NCI-H1417 treated with DMSO at 0.1 percent for 48 hours (cell line): ENCODE results near the gene TSPEAR.

Experiments
- DNase-seq: peaks from one replicate; lab custom pipeline; 2025; lab: John Stamatoyannopoulos, UW

The TSPEAR gene

DNA sequence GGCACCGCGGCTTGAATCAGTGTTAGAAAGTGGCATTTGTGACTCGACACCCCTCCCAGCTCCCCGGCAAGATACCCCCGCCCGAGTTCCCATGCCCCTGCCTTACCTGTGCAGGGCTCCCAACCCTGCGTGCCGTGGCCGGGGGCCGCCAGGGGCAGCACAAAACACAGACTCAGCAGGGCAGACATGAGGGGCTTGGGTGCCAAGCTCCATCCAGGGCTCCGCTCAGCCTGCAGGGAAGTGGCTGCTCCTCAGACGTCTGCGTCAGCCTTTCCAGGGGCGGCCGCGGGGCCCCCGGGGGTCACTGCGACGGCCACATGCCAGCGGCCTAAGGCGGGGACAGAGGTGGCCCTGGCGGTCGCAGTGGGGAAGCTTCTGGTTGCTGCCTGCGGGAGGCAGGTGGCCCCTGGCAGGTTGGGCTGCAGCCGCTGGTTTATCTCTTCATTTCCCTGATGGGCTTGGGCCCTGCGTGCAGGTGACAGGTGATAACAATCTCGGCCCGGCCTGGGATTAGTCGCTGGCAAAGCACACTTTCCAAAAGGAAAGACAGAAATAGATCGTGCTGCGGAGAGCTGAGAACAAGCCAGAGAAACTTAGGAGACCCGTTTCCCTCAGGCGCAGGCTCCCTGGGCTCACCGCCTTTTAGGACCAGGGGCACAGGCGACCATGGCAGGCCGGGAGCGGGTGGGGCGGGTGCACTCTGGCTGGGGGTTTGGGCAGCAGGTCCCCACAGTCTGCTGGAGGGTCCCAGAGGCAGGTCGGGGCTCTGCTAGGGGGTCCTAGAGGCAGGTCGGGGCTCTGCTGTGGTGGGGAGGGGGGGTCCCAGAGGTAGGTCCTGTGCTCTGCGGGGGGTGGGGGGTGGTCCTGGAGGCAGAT is at the start of gene TSPEAR:
TSS of gene TSPEAR (minus strand) at position 246 of the 876 bp plus-strand sequence. CDS start at position 188, 58 bp downstream.
- peak; percentile 33 for DNase-seq

DNA sequence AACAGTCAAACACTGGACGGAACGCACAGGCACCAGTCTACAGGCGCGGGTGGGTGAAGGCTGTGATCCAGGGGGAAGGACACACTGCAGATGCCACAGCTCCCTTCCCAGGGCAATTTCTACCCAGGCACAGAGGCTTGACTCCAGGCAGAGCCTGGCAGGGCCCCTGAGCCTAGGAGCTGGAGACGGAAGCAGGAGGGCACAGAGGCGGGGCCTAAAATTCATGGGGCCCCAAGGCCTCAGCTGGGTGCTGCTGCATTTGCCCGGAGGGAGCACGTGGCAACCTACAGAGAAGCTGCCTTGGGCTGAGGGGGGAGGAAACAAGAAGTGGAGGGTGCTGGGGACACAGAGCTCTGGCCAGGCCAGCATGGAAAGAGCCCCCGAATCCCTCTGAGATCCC is 49.0 kb upstream of the TSPEAR start:
- DNase-seq = no peak

DNA sequence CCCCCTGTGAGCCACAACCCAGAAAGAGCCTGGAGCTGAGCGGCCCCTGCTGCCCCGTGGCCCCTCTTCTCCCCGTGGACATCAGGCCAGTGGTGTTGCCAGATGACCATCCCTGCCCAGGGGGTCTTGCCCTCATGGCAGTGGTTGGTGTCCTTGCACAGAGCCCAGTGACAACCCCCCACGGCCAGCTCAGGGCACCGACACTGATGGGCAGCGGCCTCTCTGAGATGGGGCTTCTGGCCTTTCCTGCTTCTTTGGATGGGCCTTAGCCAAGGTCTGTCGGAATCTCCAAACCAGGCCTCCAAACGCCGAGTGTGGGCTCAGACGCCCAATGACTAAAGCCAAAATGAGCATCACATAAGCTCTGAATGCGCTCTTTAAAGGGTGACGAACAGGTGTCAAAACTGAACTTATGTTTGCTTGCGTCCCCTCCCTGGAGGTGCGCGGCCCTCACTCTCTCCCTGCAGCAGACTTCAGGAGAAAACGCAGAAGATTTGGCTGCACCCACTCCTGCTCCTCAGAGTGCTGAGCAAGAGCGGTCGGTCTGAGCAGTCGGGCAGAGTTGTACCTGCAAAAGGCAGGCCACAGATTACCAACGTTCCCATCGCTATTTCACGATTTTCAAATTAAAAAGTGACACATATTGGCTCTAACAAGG is 48.4 kb upstream of the TSPEAR start:
- DNase-seq = no peak

DNA sequence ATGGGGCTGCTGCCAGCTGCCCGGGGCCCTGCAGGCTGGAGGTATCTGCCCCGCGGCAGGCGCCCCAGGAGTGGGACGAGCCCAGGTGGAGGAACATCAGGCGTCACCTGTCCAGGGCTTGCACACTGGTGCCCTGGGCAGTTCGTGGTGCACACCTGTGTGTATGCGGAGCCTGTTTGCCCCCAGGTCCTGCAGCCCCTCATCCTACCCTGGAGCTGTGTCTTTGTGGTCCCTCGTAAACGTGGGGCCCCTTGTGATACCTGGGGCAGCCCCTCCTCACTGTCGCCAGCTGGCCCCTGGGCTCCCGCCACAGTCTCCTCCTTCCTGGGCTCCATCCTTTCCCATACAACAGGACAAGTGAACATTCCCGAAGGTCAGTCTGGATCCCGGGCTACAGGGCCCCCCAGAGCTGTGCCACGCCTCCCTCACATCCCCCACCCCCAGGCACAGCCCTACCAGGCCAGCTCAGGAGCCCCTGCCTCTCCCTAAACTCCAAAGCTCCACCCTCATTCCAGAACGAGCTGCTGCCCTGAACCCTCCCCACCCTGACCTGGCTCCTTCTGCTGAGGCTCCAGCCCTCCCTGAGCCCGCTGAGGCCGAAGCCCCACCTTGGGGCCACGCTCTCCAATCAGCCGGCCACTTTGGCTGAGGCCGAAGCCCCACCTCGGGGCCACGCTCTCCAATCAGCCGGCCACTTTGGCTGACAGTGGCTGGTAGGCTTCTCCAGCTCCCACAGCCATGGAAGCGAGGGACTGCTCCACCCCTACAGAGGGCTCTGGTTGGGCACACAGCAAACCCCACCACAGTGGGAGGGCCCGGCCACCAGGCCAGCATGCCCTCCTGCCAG is 47.6 kb upstream of the TSPEAR start:
- no peak for DNase-seq

DNA sequence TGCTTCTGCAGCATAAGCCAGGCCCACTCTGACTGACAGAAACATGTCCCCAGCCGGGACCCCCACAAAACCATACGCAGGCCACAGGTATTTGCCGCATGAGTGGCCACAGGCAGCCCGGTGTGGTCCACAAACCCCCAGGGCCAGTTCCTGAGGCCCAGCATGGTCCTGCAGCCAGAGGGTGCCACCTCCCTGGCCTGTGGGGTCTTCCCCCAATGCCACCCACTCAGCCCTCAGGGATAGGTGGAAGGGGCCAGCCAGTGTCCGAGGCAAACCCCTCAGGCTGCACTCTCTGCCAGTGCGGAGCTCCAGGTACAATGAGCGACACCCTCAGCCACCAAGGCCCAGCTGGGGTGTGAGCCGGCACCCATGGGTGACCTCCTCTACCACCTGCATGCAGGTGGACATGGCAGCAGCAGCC is 46.8 kb upstream of the TSPEAR start:
- DNase-seq = no peak

DNA sequence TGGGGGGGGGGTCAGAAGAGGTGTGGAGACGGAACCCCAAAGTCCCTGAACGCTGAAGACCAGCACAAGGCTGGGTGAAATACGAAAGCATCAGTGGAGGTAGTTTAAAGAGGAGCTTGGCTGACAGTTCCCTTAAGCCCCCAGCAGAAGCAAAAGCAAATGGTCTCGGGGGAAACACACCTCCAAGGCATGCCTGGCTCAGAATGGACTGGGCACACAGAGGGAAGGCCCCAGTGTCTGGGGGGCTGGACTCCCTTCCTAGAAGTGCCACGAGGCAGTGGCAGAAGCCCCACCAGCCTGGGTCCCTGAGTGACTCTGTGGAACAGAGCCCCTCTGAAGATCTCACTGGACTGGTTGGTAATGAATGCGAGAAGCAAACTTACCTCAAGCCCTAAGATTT is 46.4 kb upstream of the TSPEAR start:
- DNase-seq = no peak

DNA sequence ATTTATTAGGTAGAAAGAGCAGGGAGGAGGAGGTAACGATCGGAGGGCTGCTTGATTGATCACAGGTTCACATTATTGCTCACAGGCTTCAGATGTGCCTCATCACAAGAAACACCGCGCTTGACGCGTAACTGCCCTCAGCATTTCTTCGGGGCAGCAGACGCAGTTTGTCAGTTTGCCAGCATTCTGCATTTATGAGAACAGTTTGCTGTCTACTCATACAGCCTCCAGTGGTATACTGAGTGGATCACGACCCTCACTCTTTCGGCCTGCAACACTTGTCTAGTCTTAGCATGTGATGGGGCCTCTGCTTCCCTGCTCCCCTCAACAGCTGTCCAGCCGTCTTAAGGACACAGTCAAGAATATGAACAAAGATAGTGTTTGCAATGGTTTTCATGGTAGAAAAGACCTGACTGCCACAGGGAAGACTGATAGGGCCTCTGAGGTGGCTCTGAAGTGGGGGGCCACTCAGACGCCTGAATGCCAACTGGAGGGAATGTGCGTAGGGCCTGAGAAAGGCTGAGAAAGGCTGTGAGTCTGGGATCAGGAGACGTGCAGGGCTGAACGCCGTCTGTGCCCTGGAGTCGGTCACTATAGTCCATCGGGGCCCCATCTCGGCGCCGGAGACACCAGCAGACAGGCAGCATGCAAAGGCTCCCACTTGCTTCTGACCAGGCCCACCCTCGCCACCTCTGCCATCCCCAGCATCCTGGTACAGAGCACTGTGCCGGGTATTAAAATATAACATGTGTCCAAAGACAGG is 45.2 kb upstream of the TSPEAR start:
- DNase-seq = no peak

DNA sequence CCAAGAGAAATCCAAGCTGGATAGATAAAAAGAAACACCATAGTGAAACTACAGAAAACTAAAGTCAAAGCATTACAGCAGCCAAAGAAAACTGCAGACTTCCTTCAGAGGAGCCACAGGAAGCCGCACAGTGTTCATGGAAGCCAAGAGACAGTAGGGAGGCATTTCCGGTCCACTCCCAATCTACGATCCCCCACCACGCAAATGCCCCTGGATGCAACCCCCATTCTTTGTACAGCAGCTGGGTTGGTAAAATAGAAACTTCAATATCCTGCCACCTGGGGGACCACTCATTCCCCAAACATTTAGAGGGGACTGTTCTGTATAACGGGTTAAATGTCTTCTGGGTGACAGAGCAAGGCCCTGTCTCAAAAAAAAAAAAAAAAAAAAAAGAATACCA is 43.9 kb upstream of the TSPEAR start:
- no peak for DNase-seq

DNA sequence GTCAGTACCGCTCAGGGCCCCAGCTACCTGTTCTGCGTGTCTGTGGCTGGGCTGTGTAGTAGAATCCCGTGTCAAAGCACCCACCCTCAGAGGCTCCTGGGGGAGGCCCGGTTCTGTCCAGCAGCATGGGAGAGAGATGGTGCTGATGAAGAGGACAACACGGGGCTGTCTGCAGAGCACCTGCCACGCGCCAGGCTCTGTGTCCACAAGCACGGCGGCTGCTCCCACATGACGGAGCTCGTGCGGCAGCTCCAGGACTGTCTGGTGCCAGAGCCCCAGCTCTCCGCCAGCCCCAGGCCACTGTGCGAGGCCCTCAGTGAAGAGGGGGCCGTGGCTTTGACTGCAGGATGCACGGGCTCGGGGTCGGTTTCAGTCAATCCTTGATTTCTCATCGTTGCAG is 42.0 kb upstream of the TSPEAR start:
- no peak for DNase-seq

DNA sequence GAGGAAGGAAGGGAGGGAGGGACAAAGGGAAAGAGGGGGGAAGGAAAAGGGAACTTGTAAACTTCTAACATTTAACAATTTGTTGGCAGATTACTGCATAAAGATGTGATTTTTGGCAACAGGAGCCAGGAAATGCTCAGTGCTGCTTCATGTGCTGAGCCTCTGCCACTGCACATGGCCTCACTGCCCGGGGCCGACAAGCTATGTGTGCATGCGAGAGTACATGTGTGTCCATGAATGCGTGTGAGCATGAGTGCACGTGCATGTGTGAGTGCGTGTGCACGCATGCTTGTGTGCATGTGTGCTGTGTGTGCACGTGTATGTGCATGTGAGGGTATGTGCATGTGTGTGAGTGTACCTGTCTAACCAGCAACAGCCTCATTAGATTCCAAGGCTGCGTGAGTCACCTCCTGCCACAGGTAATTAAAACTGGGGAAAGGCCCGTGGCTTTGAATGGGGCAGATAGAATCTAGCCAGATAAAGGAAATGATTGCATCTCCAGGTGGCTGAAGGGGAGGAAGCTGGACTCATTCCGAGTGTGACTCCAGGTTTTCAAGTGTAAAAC is 41.4 kb upstream of the TSPEAR start:
- DNase-seq = no peak

DNA sequence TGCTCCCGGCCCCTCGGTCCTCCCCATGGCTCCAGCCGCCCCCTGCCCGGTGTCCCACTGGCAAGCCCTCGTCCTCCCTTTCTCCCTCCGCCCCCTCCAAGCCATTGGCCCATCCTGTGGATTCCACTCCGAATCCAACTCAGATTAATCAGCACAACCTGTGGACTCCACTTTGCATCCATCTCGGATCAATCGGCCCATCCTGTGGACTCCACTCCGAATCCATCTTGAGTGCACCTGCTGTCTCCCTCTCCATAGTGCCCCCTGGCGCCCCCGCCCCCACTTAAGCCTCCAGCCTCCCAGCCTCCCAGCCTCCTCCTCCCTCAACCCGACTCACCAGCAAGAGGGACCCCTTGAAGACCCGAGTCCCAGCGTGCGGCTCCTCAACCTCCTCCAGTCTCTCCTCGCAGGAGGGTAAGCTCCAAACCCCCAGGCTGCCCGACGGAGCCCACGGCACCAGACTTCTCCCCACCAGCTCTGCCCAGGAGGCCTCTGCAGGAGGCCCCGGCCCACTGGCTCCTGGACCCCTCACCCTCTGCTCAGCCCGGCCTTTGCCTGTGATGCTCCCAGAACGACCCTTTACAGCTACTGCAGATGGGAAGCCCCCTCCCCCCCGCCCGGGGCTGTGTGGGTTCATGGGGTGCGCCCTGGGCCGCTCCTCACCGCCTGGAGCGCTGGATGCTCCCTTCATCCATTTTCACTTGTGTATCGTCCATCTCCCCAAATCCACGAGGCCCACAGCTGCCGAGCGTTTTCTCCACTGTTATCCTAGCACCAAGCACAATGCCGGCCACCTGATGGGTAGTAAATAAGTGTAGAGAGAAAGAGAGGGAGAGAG is 40.6 kb upstream of the TSPEAR start:
- DNase-seq = no peak

DNA sequence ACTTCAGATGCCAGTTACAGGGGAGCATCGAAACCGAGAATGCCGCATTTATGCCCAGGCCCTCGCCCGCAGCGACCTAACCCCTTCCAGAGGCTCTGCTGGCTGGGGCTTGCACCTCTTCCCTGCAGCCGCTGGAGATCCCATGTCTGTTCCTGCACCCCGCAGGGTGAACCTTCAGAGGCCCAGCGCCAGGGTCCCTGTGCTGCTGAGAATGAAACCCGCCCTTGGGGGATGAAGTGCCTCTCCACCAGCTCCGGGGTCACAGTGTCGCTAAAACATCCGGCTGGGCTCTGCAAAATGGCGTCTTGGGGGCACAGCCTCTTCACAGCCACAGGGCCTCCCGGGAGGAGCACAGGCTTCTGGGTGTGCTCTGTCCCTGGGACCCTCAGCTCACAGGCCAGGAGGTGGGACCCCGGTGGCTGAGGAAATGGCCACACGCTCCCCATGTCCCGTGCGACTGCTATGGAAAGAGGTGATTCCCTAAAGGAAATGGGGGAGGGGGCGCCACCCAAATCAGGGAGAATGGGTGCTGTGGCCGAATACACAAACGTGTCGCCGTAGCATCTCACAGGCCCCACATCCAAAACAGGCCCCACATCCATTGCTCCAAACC is 39.9 kb upstream of the TSPEAR start:
- DNase-seq = no peak

DNA sequence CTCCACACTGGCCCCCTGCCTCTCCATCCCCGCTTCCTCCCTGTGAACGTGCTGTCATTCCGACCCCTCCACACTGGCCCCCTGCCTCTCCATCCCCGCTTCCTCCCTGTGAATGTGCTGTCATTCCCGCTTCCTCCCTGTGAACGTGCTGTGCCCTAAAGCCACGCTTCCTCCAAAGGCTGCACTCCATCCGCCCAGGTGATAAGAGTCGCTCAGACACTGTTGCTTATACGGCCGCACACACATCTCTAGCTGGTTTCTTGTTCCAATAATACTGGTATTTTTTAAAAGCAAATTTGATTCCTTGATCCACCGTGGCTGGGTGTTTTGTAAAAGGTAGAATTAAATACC is 39.3 kb upstream of the TSPEAR start:
- DNase-seq = no peak

DNA sequence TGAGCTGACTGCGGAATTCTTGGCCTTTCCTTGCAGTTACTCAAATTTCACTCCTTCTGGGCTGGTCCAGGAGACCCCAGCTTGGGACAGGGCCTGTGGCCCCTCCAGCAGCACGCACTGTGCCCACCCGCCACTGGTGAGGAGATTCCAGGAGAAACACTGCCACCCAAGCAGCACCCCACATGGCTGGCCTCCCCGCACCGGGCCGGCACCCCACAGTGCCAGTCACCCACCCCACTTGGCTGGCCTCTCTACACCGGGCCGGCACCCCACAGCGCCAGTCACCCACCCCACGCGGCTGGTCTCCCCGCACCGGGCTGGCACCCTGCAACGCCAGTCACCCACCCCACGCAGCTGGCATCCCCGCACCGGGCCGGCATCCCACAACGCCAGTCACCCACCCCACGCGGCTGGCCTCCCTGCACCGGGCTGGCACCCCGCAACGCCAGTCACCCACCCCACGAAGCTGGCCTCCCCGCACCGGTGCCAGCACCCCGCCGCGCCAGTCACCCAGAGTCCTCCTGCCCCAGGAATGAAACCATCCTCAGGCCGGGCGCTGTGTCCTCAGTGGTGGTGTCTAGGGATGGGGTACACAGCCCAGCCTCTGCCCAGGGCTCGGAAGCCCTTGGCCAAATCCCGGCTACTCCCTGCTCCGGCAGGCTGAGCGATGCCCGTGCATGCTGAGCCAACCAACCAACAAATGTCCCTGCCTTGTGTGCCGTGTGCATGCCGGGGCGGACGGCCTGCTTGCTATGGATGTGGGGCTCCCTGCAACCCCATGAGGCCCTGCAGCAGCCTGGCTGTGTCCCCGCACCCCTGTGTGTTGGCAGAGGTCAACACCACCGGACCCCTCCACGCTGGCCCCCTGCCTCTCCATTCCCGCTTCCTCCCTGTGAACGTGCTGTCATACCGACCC is 38.6 kb upstream of the TSPEAR start:
- DNase-seq = no peak

DNA sequence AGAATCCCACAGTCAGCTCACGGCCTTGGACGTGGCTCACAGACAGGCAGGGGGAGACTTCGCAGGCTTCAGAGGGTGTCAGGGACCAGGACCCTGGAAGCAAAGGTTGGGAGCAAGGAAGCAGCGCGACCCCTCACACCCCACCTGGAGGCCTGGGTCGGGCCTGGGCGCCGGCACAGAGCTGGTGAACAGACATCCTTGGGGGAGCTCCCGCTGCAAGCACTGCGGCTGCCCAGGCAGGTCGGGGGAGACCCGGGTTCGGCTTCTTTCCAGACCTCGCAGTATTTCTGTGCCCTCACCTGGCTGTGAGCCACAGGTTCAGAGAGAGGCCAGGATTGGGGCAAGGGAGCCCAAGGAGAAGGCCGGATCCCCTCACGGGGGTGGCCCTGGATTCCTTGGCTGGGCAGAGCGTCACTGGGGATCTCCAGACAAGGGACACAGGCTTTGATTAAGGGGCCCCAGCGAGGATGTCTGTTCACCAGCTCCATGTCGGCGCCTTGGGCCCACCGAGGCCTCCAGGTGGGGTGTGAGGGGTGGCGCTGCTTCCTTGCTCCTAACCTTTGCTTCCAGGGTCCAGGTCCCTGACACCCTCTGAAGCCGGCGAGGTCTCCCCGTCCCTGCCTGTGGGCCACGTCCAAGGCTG is 37.9 kb upstream of the TSPEAR start:
- no peak for DNase-seq

DNA sequence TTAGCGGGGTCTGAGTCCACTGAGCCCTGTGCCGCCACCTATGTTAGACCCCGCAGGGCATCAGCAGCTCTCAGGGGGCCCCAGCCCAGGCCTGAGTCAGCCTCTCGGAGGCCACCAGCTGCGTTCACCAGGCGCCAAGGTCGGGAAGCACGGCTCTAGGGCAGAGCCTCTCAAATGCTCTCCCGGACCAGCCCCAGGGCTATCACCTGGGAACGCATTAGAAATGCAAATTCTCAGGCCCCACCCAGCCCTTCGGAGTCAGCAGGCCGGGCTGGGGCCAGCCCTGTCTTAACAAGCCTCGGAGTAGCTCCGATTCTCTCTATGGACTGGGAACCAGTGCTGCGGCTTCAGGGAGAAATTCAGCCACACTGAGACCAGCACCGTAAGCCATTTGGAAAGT is 37.2 kb upstream of the TSPEAR start:
- no peak for DNase-seq

DNA sequence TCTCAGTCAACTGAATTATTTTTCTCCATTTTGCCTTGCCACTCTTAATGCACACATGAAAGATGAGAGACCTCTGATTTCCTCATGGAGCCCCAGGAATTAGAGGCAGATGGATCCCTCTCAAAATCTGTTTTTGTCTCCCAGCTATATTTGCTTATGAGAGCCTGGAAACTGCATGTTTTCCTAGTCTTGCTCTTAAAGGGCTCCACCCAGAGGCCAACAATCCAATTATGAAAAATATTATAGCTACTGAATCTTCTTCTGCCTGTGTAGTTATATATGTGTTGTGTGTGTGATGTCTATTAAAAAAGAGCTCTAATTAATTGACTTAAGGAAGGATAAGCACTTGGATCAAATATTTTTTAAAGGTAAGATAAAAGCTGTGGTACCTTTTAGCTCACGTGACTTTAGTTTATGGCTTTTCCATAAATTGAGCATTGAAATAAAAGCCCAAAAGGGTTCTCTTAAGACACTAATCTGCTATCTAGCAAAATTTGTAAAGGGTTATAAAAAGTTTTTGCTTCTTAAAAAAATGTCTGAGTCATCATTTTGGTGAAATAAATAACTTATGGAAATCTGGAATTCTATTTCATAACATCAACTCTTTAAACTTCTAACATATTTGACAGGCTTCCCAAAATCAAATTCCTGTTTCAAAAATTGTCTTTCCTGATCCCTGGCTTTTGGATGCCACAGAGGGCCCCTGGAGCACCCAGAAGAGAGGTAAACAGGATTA is 31.2 kb upstream of the TSPEAR start:
- no peak for DNase-seq

DNA sequence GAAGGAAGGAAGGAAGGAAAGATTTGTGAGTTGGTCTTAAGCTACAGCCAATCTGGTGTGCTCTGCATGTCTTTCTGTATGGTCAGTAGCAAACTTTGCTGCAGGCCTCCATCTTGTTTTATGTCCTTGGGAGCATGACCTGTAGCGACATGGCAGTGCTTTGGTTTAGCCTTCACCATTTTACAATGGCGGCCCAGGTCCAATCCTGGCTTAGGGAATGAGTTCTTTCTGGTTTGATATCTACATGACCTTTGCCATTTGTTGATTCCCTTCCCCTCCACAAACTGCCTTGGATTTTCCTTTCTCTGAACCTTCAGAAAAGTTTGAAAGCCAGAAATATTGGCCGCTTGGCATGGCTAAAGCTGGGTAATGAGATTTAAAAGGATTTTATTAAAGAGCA is 30.5 kb upstream of the TSPEAR start:
- DNase-seq = no peak
